NCI-H1417 (cell line): ENCODE measurements around the gene TCTA.
"Not testable (repeated sequence)": the region's sequence is repeated elsewhere in the genome, so short reads cannot be mapped to it uniquely, and the experiment has no call there.

Experiments
- DNase-seq, 3 experiments: peaks; one replicate each; lab custom pipeline; 2025; lab: John Stamatoyannopoulos, UW

Gene TCTA

DNA sequence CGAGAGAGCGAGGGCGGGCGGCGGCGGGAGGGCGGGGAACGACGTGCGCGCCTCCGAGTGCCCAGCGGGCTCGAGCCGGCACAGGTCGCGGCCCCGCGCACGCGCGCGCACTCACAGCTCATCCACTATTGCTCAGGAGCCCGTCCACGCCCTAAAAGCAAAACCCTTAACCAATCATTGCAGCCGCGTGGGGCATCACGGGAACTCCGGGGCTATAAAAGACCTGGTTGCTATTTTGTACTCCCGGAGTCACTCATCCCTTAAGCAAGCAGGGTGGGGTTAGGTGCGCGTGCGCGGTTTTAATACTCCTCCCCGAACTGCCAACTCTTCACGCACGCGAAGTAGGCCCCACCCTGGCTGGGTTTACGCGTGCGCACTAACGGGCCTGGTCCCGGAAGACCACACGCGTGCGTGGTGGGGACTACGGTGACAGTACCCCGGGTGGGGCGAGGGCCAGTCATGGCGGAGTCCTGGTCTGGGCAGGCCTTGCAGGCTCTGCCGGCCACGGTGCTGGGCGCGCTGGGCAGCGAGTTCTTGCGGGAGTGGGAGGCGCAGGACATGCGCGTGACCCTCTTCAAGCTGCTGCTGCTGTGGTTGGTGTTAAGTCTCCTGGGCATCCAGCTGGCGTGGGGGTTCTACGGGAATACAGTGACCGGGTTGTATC, at the start of gene TCTA, which contains the start of gene RHOA:
Gene TCTA, plus strand, starts transcription at position 456 of the 664 bp plus-strand sequence. Its CDS starts 4 bp downstream, at position 460.
Gene RHOA, minus strand, starts transcription at position 9 of the 664 bp plus-strand sequence. CDS start 36,387 bp downstream, outside the sequence.
- peak; percentile 96 to 99 (median 96) for DNase-seq

DNA sequence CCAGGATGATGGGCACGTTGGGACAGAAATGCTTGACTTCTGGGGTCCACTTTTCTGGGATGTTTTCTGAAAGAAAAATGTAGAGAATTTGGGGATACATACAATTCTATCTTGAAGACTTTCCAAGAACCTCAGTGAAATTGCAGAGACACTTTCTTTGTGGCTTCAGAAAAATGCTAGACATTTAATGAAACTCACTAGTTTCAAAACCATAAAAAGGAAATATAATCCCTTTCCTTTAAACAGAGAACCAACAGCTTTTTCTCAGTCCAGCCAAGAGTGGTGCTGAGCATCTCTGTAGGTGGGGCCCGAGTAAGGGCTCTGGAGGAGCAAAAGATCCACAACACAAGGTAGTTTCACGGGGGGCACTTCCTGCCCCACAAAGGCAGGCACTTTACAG, 49.7 kb upstream of the TCTA start:
- no peak for DNase-seq

DNA sequence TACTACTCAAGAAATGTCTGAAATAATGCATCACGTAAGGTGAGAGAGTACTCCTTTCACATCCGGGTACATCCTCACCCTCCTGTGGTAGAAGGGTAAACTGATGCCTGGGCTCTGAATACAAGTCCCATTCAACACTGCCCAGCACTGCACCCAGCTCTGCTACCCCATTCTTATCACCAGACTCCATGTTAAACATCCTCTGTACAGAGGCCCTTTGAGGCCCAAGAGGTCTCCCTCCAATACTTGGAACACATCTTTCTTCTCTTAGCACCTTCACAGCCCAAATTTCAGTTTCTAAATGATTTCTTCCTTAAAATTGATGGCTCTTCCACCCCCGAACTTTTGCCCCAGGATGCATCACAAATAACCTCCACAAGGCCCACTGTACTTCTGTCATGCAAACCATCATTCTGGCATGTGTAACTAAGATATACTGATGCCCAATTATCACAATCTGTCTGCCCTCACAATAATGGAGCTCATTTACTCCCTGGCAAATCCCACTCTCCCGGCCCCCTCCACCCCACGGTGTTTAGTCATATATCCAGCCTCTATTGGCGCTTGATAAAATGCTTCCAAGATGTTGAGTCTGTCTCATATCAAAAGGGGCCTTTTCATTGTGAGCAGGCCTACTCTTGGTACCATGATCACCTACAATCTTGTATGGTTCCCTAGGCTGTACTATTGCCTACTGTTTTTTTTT, 41.5 kb upstream of the TCTA start:
- DNase-seq, result no peak

GRCh38 chr3:49371946-49372345, 40.3 kb upstream of the TCTA start:
- DNase-seq, result no peak

DNA sequence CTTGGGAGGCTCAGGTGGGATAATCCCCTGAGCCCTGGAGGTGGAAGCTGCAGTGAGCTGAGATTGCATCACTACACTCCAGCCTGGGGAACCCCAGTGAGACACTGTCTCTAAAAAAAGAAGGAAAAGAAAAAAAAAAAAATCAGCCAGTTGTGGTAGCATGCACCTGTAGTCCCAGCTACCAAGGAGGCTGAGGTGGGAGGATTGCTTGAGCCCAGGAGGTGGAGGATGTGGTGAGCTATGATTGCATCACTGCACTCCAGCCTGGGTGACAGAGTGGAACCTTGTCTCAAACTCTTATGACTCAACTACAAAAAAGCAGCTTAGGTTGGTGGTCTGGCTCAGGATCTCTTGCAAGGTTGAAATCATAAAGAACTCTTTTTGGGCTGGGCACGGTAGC, 34.7 kb upstream of the TCTA start:
- DNase-seq, result no peak

DNA sequence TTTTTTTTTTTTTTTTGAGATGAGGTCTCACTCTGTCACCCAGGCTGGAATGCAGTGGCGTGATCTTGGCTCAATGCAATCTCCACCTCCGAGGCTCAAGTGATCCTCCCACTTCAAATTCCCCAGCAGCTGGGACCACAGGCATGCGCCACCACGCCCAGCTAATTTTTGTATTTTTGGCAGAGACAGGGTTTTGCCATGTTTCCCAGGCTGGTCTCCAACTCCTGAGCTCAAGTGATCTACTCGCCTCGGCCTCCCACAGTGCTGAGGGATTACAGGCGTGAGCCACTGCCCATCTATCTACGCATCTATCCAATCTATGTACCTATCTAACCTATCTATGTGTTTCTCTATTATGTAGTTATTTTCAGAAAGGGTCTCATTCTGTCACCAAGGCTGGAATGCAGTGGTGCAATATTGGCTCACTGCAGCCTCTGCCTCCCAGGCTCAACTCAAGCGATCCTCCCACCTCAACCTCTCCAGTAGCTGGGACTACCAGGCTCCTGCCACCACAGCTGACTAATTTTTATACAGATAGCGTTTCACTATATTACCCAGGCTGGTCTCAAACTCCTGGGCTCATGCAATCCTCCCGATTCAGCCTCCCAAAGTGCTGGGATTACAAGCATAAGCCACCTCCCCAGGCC, 33.9 kb upstream of the TCTA start:
- DNase-seq, result no peak

- no peak for DNase-seq
Observed at GRCh38 chr3:49383387-49383786, 28.8 kb upstream of the TCTA start.

- no peak for DNase-seq
Observed at GRCh38 chr3:49385617-49386016, 26.6 kb upstream of the TCTA start.

GRCh38 chr3:49386056-49386756, 26.0 kb upstream of the TCTA start:
- no peak for DNase-seq

- no peak for DNase-seq
Observed at GRCh38 chr3:49387721-49388120, 24.5 kb upstream of the TCTA start.

GRCh38 chr3:49388289-49388820, 23.9 kb upstream of the TCTA start:
- DNase-seq, result no peak

DNA sequence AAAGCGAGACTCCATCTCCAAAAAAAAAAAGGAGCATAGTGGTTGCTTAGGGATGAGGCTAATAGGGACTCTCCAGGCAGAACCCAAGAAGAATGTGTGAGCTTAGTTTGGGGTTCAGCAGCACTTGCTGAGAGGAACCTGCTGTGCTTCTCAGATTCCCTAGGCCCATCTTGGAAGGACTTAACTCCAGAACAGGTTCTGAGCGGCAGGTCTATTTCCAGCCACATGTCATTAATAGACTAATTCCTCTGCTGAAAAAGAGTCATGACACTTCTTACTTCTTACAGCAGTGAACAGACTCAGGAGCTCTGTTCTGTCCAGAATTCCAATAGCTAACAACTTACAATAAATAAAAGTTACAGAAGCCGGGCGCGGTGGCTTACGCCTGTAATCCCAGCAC, 22.9 kb upstream of the TCTA start:
- DNase-seq, result no peak

DNA sequence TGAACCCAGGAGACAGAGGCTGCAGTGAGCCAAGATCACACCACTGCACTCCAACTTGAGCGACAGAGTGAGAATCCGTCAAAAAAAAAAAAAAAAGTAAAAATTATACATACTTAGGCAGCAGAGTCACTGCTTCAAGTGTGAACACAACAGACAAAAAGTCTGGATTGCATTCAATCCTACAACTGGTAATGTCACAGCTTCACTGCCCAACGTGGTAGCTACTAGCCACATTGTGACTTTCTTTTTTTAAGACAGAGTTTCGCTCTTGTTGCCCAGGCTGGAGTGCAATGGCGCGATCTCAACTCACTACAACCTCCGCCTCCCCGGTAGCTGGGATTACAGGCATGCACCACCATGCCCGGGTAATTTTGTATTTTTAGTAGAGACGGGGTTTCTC, 20.9 kb upstream of the TCTA start:
- DNase-seq, result not testable (repeated sequence)

DNA sequence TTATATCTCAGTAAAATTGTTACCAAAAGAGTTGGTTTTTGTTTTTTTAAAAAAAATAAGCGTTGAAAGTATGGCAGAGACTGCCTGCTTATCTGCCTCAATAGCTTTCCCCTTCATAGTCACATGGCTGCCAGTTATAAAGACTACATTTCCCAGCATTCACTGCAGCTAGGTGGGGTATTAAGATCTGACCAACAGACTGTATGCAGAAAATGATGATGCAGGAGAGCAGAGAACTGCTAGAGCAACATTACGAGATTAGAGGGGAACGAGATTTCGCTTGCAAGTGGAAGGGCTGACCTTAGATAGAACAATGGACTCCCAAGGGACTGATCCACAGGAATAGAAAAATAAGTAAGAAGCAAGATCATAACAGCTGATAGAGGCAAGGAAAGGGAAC, 14.8 kb upstream of the TCTA start:
- no peak for DNase-seq

GRCh38 chr3:49399461-49399860, 12.8 kb upstream of the TCTA start:
- no peak for DNase-seq

DNA sequence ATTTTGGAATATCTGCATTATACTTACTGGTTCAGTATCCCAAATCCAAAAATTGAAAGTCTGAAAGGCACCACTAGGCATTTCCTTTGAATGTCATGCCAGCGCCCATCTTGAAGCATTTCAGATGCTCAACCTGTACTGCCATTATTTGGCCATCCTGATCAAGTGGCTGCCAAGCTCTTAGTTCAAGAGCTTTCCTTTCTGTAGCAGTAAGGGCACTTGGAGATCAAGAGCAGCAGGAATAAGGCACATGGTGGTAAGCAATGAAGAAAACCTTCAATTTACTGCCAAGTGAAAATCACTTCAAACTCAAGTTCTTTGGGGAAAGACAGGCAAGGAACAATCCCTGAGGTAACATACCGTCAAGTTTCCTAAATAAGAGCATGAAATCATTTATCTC, 10.5 kb upstream of the TCTA start:
- peak in 1 of 3 experiments; percentile 42 for DNase-seq

DNA sequence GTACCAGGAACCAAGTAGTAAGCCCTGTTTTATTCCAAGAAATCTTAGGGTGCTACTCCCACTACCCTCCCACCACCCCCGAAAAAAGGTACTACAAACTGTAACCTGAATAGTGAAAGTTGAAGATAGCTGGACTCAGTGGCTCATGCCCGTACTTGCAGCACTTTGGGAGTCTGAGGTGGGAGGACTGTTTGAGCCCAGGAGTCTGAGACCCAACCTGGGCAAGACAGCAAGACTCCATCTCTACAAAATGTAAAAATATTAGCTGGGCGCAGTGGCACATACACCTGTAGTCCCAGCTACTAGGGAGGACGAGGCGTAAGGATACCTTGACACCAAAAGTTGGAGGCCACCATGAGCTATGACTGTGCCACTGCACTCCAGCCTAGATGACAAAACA, 8.3 kb upstream of the TCTA start:
- DNase-seq, result no peak

- DNase-seq, result not testable (repeated sequence)
Observed at GRCh38 chr3:49405570-49405969, 6.7 kb upstream of the TCTA start.

DNA sequence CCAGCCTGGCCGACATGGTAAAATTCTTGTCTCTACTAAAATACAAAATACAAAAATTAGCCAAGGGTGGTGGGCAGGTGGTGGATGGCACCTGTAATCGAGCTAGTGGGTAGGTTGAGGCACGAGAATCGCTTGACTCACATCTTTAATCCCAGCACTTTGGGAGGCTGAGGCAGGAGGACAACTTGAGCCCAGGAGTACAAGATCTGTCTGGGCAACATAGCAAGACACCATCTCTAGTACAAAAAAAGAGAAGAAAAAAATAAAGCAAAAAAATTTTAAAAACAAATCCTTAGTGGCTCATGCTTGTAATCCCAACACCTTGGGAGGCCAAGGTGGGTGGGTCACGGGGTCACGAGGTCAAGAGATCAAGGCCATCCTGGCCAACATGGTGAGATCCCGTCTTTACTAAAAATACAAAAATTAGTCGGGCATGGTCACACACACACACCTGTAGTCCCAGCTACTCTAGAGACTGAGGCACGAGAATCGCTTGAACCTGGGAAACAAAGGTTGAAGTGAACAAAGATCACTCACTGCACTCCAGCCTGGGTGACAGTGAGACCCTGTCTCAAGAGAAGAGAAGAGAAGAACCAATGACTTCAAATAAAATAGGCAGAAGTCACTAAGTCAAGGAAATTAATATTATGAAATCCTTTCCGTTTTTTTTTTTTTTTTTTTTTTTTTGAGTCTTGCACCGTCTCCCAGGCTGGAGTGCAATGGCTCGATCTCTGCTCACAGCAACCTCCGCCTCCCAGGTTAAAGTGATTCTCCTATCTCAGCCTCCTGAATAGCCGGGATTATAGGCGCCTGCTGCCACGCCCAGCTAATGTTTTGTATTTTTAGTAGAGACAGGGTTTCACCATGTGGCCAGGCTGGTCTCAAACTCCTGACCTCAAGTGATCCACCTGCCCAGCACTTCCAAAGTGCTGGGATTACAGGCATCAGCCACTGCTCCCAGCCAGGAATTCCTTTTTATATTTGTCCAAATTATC, 5.4 kb upstream of the TCTA start:
- no peak for DNase-seq

GRCh38 chr3:49410066-49410845, 2.0 kb upstream of the TCTA start:
- no peak for DNase-seq
